HL-60/S4 treated with phorbol 12-myristate 13-acetate at 8.2 ng/mL for 4 days and 3 days (cell line): ENCODE results near the gene F2R.
"Not testable (repeated sequence)": the region's sequence is repeated elsewhere in the genome, so short reads cannot be mapped to it uniquely, and the experiment has no call there.

Experiments
- in situ Hi-C: fragments of 300-500 bp; cut with MboI; formaldehyde crosslinking; loops from 2 replicates; pipeline ENCODE4 v1.15.0; 2022; ENCODE audit warnings: low sequenced_read_pairs

Gene F2R

DNA sequence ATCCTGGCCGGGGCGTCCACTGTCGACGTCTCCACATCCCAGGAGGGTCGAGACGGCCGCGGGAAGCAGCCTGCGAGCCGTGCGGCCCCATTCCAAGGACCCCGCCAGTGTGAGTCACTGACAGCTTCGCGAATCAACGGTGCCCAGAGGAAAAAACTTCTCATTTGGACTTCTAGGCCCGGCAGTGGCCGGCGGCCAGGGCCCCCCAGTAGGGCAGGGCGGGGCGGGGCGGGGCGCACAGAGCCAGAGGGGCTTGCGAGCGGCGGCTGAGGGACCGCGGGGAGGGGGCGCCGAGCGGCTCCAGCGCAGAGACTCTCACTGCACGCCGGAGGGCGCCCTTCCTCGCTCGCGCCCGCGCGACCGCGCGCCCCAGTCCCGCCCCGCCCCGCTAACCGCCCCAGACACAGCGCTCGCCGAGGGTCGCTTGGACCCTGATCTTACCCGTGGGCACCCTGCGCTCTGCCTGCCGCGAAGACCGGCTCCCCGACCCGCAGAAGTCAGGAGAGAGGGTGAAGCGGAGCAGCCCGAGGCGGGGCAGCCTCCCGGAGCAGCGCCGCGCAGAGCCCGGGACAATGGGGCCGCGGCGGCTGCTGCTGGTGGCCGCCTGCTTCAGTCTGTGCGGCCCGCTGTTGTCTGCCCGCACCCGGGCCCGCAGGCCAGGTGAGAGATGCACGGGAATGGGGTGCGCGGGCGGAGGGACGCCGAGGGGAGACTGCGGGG is at the start of gene F2R:
Gene F2R (plus strand): TSS at position 391 of the 720 bp plus-strand sequence. CDS start 182 bp downstream, at position 573.
- in situ Hi-C loops = no loop called here

DNA sequence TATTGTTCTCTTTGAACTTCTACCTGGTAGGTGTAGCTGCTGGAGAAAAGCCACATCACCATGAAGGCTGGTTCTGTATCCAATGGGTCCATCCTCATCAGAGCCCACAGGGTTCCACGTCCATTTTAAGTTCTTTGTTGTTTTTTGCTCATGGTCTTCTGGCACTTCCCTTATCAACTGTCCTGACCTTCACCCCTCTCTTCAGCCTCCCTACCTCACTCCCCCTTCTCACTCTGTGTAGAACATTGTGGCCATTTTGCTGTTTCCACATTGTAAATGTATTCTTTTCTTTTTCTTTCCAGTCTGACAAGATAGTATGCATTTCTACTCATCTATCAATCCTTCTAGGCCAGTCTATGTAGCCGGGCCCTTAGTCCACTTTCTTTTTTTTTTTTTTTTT is 48.4 kb upstream of the F2R start:
- in situ Hi-C loops = no loop called here

DNA sequence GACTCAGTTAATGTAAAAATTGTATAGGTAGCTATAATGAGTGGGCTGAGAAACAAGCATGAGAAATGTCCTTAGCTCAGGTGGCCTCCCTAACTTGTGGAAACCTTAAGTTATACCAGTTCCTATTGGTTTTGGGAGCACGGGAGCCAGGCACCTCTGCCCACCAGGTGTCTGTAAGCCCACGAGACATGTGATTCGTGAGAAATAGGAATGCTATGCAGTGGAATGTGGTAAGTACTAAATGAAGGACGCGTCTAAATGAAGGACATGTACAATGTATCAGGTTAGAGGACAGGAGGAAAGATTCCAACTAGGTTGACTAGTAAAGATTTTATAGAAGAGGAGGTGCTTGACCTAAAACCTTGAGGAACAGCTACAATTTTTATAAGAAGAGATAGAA is 46.7 kb upstream of the F2R start:
- in situ Hi-C loops = no loop called here

DNA sequence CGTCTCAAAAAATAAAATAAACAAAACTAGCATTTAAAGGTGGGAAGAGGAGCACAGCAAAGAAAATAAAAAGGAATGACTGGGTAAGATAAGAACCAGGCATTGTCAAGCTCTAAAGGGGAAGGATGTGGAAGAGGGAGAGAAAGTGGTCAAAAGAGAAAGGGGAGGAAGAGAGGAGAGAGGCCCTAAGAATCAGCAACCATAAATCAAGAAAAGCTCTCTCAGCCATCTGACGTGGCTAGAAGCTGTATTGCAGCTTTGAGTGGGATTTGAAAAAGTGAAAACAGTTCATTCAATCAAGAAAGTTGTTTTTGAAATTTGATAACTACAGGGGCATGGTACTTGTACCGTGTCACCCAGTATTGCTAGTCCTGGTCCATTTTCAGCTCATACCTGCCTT is 45.4 kb upstream of the F2R start:
- in situ Hi-C loops = no loop called here

DNA sequence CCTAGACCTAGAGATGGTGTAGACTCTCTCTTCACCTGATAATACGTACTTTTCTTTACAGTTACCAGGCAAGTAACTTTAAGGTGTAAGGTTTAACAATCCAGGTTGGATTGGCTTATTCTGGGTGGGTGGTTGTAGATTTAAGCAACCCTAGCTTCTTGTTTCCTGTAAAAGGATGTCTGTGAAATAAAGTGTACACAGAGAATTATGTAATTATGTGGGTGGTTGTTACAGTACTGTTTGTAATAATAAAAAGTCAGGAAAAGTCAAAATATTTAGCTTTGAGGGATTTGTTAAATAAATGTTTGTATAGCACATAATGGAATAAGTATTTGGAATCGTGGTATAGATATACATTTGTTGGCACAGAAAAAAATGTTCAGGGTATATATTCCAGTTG is 43.7 kb upstream of the F2R start:
- in situ Hi-C loops = no loop called here

DNA sequence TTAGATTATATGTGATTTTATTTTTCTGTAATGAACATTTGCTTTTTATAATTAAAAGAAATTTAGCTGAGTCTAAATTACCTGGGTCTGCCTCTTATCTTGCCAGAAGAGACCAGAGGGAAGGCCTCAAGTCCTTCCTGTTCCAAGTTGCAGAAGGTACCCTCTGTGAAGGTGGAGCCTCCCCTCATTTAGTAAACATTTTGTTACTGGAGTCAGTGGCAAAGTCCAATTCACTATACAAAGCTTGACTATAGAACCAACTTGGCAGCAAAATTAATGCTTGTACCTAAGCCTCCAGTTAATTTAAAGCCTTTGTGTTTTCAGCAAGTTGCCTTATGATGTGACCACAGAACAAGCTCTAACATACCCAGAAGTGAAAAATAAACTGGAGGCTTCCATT is 42.8 kb upstream of the F2R start:
- in situ Hi-C loops = no loop called here

DNA sequence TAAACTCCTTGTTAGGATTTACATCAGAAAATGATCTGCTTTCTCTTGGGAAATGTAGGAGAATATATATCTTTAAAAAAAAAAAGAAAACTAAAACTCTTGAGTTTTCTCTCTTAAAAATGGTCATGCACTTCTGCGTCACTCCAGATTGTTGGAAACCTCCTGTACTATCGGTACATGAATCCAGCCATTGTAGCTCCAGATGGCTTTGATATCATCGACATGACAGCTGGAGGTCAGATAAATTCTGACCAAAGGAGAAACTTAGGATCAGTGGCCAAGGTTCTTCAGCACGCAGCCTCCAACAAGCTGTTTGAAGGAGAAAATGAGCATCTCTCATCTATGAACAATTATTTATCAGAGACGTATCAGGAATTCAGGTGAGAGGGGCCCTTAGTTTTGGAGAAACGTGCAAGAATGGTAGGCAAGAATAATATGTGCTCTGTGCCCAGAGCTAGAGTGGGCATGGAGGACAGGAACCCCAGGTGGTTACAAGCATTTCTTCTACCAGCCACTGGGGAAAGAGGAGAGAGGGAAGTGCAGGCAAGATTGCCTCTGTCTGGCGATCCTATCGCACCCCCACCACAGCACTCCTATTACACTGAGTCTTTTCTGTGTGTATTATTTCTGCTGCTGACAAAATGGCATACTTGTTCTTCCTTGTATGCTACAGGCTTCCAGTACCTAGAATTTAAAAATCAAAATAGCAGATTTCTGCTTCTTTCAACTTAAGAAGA is 41.4 kb upstream of the F2R start:
- in situ Hi-C loops = no loop called here

DNA sequence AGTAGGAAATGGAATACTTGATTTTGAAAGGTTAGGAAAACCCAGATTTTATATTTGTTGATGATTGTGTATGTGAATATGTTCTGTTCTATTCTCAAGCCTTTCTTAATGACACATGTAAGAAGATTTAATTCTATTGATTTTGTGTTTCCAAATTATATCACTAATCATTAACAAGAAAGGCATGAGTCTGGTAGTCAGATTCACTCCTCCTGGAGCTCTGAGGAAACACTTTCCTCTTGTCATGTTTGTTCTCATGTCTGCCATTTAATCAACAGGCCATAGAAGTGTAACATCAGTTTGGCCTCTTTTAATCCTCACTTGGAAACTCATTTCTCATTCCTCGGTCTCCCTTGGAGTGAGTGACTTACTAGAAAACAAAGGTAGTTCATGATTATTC is 40.6 kb upstream of the F2R start:
- in situ Hi-C loops = no loop called here

DNA sequence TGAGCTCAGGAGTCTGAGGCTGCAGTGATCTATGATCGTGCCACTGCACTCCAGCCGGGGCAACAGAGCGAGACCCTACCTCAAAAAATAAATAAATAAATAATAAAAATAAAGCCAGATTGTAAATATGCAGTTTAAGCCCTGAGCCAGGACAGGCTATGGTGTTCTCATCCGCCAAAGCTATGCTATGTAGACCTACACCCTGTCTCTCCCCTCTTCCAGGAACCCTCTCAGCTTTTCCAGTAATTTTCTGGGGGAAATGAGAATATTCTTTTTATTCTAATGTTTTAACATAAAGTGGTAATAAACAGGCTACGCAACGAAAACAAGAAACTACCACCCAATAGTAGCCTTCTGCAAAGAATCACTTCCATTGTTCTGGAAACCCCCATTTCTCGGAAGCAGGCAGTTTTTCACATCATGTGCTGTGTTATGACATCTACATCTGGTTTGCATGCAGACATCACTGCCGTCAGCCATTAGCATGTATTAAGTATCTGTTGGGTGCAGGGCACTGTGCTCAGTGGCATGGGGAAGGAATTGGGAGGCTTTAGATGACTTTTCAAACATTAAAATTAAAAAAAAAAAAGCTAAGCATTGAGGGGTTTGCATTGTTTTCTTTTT is 38.0 kb upstream of the F2R start:
- in situ Hi-C loops = no loop called here

DNA sequence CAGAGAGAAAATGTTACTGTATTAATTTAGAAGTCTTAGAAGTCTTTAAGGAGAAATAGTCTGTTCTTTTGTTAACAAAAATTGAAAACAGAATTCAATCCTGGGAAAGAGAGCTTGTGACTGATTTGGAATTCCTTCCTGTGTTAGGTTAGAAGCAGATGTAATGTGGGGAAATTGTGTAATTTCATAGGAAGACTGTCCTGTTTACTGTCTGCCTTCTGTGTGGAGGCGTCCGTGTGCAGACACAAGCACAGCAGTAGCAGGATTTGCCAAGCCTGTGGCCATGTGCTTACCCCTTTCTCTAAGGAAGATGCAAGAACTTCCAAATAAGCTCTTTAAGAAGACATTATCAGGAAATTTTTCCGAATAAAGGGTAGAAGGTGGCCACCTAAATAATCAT is 36.7 kb upstream of the F2R start:
- in situ Hi-C loops = no loop called here

DNA sequence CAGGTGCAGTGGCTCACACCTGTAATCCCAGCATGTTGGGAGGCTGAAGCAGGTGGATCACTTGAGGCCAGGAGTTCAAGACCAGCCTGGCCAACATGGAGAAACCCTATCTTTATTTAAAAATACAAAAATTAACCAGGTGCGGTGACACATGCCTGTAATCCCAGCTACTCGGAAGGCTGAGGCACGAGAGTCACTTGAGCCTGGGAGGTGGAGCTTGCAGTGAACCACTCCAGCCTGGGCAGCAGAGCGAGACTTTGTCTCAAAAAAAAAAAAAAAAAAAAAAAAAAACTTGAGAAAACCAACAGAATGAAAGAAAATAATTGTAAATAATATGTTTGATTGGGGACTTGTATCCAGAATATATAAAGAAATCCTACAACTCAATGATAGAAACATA is 35.1 kb upstream of the F2R start:
- in situ Hi-C loops = not testable (repeated sequence)

DNA sequence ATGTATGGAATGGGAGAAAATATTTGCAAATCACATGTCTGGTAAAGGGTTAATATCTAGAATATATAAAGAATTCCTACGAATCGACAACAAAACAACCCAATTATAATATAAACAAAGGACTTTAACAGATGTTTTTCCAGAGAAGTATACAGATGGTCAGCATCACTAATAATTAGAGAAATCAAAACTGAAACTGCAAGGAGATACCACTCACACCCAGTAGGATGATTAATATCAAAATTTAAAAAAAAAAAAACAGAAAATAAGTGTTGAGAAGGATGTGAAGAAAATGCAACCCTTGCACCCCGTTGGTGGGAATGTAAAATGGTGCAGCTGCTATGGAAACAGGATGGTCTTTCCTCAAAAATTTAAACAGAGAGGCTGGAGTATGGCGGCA is 34.6 kb upstream of the F2R start:
- in situ Hi-C loops = no loop called here

DNA sequence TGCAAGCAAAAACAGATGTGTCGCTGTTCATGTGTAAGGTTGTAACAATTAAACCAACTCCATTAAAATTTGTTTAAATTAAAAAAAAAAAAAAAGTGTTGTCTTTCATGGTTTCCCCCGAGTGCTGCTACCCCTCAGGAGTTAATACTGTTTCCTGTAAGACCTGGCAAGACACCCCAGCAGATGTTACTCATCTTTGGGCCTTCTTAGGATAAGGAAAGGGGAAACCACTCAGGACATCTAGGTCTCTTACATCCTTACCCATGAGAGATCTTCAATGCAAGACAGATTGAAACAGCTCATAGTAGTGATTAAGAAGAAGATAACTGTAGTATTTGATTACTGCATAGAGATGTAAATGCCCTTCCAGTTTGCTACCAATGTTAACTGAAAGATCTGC is 33.5 kb upstream of the F2R start:
- in situ Hi-C loops = no loop called here

DNA sequence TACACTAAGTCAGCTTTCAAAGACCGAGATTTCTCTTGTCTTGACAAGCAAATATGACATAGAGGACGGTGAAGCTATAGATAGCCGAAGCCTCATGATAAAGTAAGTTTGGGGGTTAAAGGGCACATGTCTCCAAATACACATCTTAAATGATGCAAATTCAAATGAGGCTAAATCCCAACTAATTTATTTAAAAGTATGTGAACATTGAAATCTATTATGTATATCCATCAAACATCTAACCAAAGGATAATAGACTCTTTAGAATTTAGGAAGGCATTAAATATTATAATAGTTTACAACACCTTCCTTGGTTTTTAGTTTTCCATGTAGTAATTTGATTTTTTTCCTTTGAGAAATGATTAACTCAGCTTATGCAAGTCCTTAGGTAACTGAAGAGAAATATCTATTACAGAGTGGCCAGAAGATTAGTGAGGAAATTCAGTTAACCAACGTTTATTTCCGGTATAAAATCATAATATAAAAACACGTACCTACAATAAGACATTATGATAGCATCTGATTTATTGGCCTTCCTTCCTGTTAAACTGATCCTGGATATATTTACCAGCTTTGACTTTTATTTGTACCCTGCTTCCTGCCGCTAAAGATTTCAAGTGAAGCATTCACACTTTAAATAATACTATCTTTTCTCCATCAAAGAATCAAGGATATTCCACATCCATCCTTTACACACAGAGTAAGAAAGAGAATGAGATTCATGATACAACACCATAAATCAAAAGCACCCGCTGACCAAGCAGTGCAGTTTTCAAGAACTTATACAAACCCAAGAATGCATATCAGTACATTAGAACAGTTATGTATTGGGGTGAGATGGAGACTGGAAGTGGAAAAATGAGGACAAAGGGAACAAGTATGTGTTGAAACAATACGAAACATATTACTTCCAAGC is 31.9 kb upstream of the F2R start:
- in situ Hi-C loops = no loop called here

DNA sequence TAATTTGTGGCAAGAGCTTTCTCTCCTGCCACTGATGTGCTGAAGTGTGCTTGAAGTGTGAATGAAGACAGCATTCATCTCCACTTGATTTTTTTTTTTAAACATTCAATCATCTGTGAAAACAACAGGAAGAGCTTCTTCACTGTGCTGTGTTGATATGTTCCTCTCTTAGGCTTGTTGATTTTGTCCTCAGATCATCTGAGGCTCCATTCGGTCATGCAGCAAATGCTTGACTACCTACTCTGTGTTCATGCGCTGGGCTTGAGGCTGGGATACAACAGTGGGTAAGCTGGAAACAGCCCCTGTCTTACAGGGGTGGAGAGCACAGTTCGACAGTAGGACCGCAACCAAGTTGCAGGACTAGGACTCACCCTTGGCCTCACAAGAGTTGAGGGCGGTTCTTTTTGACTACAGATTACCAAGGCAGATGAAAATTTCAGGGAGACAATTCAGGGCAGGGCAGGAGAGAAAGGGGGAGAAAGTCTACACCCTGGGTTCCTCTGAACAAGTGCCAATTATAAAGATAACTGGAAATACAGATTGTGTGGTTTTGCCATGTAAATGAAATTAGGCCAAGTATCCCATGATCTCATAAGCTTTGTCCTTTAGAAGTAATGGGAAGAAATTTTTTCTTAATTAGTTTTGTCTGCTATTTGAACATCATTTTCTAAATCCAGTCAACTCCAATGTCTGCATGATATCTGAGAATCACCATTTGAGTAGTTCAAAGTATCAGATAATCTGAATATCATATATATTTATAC is 31.0 kb upstream of the F2R start:
- in situ Hi-C loops = no loop called here

DNA sequence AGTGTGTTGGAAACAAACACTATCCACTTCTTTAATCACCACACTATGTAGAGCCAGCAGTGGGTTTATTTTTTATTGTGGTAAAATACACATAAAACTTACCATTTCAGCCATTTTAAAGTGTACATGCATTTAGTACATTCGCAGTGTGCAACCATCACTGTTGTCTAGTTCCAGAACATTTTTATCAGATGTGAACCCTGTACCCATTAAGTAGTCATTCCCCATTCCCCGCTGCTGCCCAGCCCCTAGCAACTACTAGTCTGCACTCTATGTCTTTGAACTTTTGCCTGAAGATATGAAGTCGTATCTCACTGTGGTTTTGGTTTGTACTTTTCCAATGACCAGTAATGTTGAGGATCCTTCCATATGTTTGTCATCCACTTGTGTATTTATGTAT is 30.2 kb upstream of the F2R start:
- in situ Hi-C loops = no loop called here

DNA sequence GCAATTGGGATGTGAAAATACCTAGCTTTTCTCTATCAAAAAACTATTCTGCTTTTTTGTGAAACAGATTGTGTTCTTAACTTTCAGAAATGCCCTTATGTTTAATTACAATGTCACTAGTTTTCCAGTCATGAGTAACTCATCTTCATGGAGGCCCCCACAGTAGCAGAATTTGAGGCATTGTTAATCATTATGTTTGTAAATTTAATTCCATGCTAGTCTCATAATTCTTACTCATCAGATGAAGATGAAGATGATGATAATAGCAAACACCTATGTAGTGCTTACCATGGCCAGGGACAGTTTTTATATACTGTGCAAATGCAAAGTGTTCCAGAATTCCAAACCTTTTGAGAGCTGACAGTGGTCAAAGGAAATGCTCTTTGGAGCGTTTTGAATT is 27.7 kb upstream of the F2R start:
- in situ Hi-C loops = no loop called here

DNA sequence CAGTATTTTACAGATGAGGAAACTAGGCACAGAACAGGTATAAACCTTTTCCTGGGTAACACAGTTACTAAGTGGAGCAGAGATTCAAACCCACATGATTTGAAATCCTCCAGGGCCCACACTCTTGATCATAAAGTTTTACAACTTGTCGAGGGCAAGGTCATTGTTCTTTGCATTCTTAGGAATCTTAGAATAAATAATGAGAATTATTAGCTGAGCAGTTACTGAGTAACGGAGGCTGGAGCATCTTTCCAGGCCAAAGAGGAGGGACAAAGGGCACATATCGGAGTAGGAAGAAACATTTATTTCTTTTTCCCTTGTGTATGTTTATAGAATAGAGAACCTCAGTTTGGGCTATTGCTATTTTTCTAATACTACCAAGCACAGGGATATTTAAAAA is 27.1 kb upstream of the F2R start:
- in situ Hi-C loops = no loop called here

DNA sequence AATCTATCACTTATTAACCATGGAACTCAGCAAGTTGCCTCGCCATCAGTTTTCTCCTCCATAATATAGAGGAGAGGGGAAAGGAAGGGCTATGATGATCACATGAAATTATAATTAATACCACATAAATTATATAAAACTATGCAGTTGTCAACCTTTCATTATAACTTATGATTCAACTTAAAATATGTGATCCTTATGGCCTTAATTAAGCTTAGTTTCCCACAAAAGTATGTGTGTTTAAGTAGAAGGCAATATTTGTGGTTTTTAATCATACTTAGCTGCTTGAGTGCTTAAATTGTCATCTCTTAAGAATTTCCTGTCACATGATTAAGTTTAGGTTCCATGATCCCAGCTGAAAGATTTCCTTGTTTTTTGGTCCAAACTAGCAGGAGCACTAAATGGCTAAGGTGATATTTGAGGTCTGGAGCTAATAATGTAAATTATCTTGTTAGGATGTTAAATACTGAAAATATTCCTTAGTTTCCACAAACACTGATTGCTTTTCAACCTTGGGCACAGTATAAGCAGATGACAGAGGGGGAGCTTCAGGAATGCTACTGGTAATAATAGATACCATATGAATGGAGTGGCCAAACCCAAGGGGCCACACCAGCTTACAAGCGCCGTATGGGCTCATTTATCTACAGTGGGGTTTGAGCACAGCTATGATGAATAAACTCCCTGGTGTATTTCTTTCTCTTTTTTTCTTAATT is 26.4 kb upstream of the F2R start:
- in situ Hi-C loops = no loop called here
